Measurements from ENCODE around the gene MIAT. TPM values are rescaled to one million over a fixed set of nuclear protein-coding genes. Genes with fewer than 3 reads are reported as not detected.

MIAT gene
- total and polyA plus RNA-seq, 2 of the 8 experiments (the other 6 are each of a cell fraction or from before 2014, with no cell fraction given), result 27.6 to 36.0 TPM

GRCh38 chr22:26650722-26651421 is 6.5 kb upstream of the MIAT start (continued):
- TF ChIP-seq CHD7 (IDR thresholded peaks at IDR 0.05; ENCODE audit: insufficient replicate concordance, low read length), result no peak

Measured in H1 (cell line).